Stimulated activated CD8-positive, alpha-beta memory T cell treated with anti-CD3 and anti-CD28 coated beads, Interleukin-7, amount 100 ng/mL, for 48 hours (primary cell): ENCODE results near the gene SYNGR3.
"Not testable (repeated sequence)": the region's sequence is repeated elsewhere in the genome, so short reads cannot be mapped to it uniquely, and the experiment has no call there.

Experiments used
- DNase-seq, 2 donors: peaks; one replicate each; pipeline ENCODE4 v3.0.0-alpha.2; 2020; ENCODE audit warnings: low read depth in 1 of 2; ENCODE audit errors: extremely low read depth in 1 of 2

The SYNGR3 gene

GRCh38 chr16:2027024-2028010 is 37.5 kb downstream of the SYNGR3 start:
- DNase-seq, result no peak

- DNase-seq, result no peak
Observed at GRCh38 chr16:2028146-2028545, 38.4 kb downstream of the SYNGR3 start.

GRCh38 chr16:2028620-2029220 is 39.0 kb downstream of the SYNGR3 start:
- no peak for DNase-seq

- DNase-seq, result no peak
Observed at GRCh38 chr16:2029350-2029749, 39.6 kb downstream of the SYNGR3 start.

- no peak for DNase-seq
Observed at GRCh38 chr16:2030036-2030435, 40.3 kb downstream of the SYNGR3 start.

- DNase-seq, result no peak
Observed at GRCh38 chr16:2031081-2031577, 41.4 kb downstream of the SYNGR3 start.

- no peak for DNase-seq
Observed at GRCh38 chr16:2032285-2033056, 42.7 kb downstream of the SYNGR3 start.

- DNase-seq, result no peak
Observed at GRCh38 chr16:2033057-2033908, 43.5 kb downstream of the SYNGR3 start.

- DNase-seq, result not testable (repeated sequence)
Observed at GRCh38 chr16:2033909-2034695, 44.3 kb downstream of the SYNGR3 start.

GRCh38 chr16:2034696-2035430 is 45.1 kb downstream of the SYNGR3 start:
- DNase-seq, result no peak

GRCh38 chr16:2035431-2036199 is 45.8 kb downstream of the SYNGR3 start:
- no peak for DNase-seq

GRCh38 chr16:2036200-2036966 is 46.6 kb downstream of the SYNGR3 start:
- DNase-seq, result no peak

GRCh38 chr16:2037115-2037514 is 47.3 kb downstream of the SYNGR3 start:
- DNase-seq, result no peak

- DNase-seq, result no peak
Observed at GRCh38 chr16:2037647-2038381, 48.0 kb downstream of the SYNGR3 start.

- DNase-seq, result no peak
Observed at GRCh38 chr16:2038382-2039231, 48.8 kb downstream of the SYNGR3 start.
